WTC11 (cell line): Measurements from ENCODE around the gene OIT3. TPM values are rescaled to one million over a fixed set of nuclear protein-coding genes. Genes with fewer than 3 reads are reported as not detected.

Source experiments
- ATAC-seq: fragments of 200-7000 bp; cut with Tn5 transposase; 2 replicates; pipeline ENCODE4 v1.10.0; 2021; ENCODE audit warnings: mild to moderate bottlenecking, moderate library complexity
- CTCF ChIA-PET: fragments of 300-600 bp; sonication (Branson Sonifier 250); formaldehyde crosslinking; loops from one replicate; lab custom pipeline; 2021; ENCODE audit warnings: antibody characterized with exemption; lab: Charles Lee
- POLR2A ChIA-PET: fragments of 350-600 bp; sonication (Branson Sonifier 250); formaldehyde crosslinking; loops from one replicate; lab custom pipeline; 2021; ENCODE audit warnings: antibody characterized with exemption; lab: Charles Lee
- DNase-seq: peaks from one replicate; pipeline ENCODE4 v3.0.0; 2021; ENCODE audit warnings: low spot score
- H3K27ac Mint-ChIP-seq: 2 replicates; pipeline ENCODE4 v1.8.0; 2021; ENCODE audit warnings: mixed read lengths
- H3K27me3 Mint-ChIP-seq: 2 replicates; pipeline ENCODE4 v1.8.0; 2021; ENCODE audit warnings: low read depth, mild to moderate bottlenecking, moderate library complexity, mixed read lengths
- H3K36me3 Mint-ChIP-seq: 2 replicates; pipeline ENCODE4 v1.8.0; 2021; ENCODE audit warnings: mixed read lengths
- H3K4me1 Mint-ChIP-seq: 2 replicates; pipeline ENCODE4 v1.8.0; 2022; ENCODE audit warnings: mixed read lengths
- H3K4me3 Mint-ChIP-seq: 2 replicates; pipeline ENCODE4 v1.8.0; 2021; ENCODE audit warnings: mild to moderate bottlenecking, moderate library complexity, mixed read lengths
- H3K9me3 Mint-ChIP-seq: 2 replicates; pipeline ENCODE4 v1.8.0; 2021; ENCODE audit warnings: mixed read lengths
- ATF1 ChIP-seq: sonication (generic); formaldehyde crosslinking; IDR thresholded peaks from 2 replicates; pipeline ENCODE4 v1.8.1; 2023; ENCODE audit warnings: mild to moderate bottlenecking, moderate library complexity, missing genetic modification reagents
- ATF3 ChIP-seq: sonication (generic); formaldehyde crosslinking; conservative IDR thresholded peaks from 2 replicates; pipeline ENCODE4 v1.8.1; 2022; ENCODE audit warnings: mild to moderate bottlenecking, missing genetic modification reagents
- ELF4 ChIP-seq: sonication (generic); formaldehyde crosslinking; IDR thresholded peaks from 2 replicates; pipeline ENCODE4 v1.8.1; 2022; ENCODE audit warnings: low read depth, mild to moderate bottlenecking, moderate library complexity, missing genetic modification reagents
- FOXK1 ChIP-seq: sonication (generic); formaldehyde crosslinking; IDR thresholded peaks from 2 replicates; pipeline ENCODE4 v1.8.0; 2022; ENCODE audit warnings: mild to moderate bottlenecking, moderate library complexity, missing genetic modification reagents
- FOXP1 ChIP-seq: sonication (generic); formaldehyde crosslinking; IDR thresholded peaks from 2 replicates; pipeline ENCODE4 v1.8.0; 2022; ENCODE audit warnings: missing genetic modification reagents, mild to moderate bottlenecking, moderate library complexity, borderline replicate concordance
- MXD4 ChIP-seq: fragments of 250-450 bp; sonication (Bioruptor Pico); IDR thresholded peaks from 2 replicates; pipeline ENCODE4 v1.8.0; 2021; ENCODE audit warnings: mild to moderate bottlenecking, moderate library complexity, borderline replicate concordance
- NR1H2 ChIP-seq: sonication (generic); formaldehyde crosslinking; IDR thresholded peaks from 2 replicates; pipeline ENCODE4 v1.9.0; 2021; ENCODE audit warnings: mild to moderate bottlenecking, moderate library complexity, missing genetic modification reagents
- PREB ChIP-seq: sonication (generic); formaldehyde crosslinking; IDR thresholded peaks from 2 replicates; pipeline ENCODE4 v1.8.1; 2022; ENCODE audit warnings: mild to moderate bottlenecking, missing genetic modification reagents, moderate library complexity, borderline replicate concordance
- SMAD3 ChIP-seq: sonication (generic); formaldehyde crosslinking; IDR thresholded peaks from 2 replicates; pipeline ENCODE4 v1.8.0; 2022; ENCODE audit warnings: missing genetic modification reagents, mild to moderate bottlenecking, borderline replicate concordance
- SMAD4 ChIP-seq: sonication (generic); formaldehyde crosslinking; IDR thresholded peaks from 2 replicates; pipeline ENCODE4 v1.8.0; 2022; ENCODE audit warnings: mild to moderate bottlenecking, missing genetic modification reagents
- TP53 ChIP-seq: sonication (generic); formaldehyde crosslinking; IDR thresholded peaks from 2 replicates; pipeline ENCODE4 v1.8.1; 2023; ENCODE audit warnings: mild to moderate bottlenecking, missing genetic modification reagents
- USF2 ChIP-seq: sonication (generic); formaldehyde crosslinking; IDR thresholded peaks from 2 replicates; pipeline ENCODE4 v1.8.1; 2023; ENCODE audit warnings: mild to moderate bottlenecking, missing genetic modification reagents, moderate library complexity
- ZBTB21 ChIP-seq: sonication (generic); formaldehyde crosslinking; IDR thresholded peaks from 2 replicates; pipeline ENCODE4 v1.8.1; 2023; ENCODE audit warnings: mild to moderate bottlenecking, missing genetic modification reagents, borderline replicate concordance
- ZNF121 ChIP-seq: sonication (generic); formaldehyde crosslinking; IDR thresholded peaks from 2 replicates; pipeline ENCODE4 v1.8.0; 2023; ENCODE audit warnings: missing genetic modification reagents
- ZNF317 ChIP-seq: sonication (generic); formaldehyde crosslinking; IDR thresholded peaks from 2 replicates; pipeline ENCODE4 v1.8.1; 2023; ENCODE audit warnings: low read depth, mild to moderate bottlenecking, moderate library complexity, missing genetic modification reagents, borderline replicate concordance
- ZNF396 ChIP-seq: fragments of 250-450 bp; sonication (Bioruptor Pico); IDR thresholded peaks from 2 replicates; pipeline ENCODE4 v1.8.0; 2021; ENCODE audit warnings: mild to moderate bottlenecking, moderate library complexity, borderline replicate concordance
- ZNF423 ChIP-seq: fragments of 250-450 bp; sonication (Bioruptor Pico); IDR thresholded peaks from 2 replicates; pipeline ENCODE4 v2.1.2; 2022; ENCODE audit warnings: mild to moderate bottlenecking, moderate library complexity
- ZNF512 ChIP-seq: sonication (generic); formaldehyde crosslinking; IDR thresholded peaks from 2 replicates; pipeline ENCODE4 v1.8.1; 2022; ENCODE audit warnings: missing genetic modification reagents, borderline replicate concordance
- total RNA-seq: library from RNA; stranded (reverse); gene quantifications from 3 replicates; pipeline ENCODE4 v1.2.3, GENCODE V29; 2021
- TF ChIP-seq, protein P1 (sequence below): sonication (generic); formaldehyde crosslinking; IDR thresholded peaks from 2 replicates; pipeline ENCODE4 v1.8.1; 2022; ENCODE audit warnings: mild to moderate bottlenecking, moderate library complexity, missing genetic modification reagents
- TF ChIP-seq, protein P2 (sequence below): sonication (generic); formaldehyde crosslinking; IDR thresholded peaks from 2 replicates; pipeline ENCODE4 v1.8.0; 2023; ENCODE audit warnings: mild to moderate bottlenecking, missing genetic modification reagents
- TF ChIP-seq, protein P3 (sequence below): fragments of 250-450 bp; sonication (Bioruptor Pico); IDR thresholded peaks from 2 replicates; pipeline ENCODE4 v1.8.0; 2021; ENCODE audit warnings: mild to moderate bottlenecking
- TF ChIP-seq, protein P4 (sequence below): fragments of 250-450 bp; sonication (Bioruptor Pico); IDR thresholded peaks from 2 replicates; pipeline ENCODE4 v1.9.0; 2021; ENCODE audit warnings: moderate library complexity, mild to moderate bottlenecking, inconsistent platforms, borderline replicate concordance
- TF ChIP-seq, protein P5 (sequence below): fragments of 250-450 bp; sonication (Bioruptor Pico); IDR thresholded peaks from 2 replicates; pipeline ENCODE4 v2.1.2; 2022; ENCODE audit warnings: mild to moderate bottlenecking, moderate library complexity

Gene OIT3
- total RNA-seq, 1 experiment from 2014 or later = not detected

DNA sequence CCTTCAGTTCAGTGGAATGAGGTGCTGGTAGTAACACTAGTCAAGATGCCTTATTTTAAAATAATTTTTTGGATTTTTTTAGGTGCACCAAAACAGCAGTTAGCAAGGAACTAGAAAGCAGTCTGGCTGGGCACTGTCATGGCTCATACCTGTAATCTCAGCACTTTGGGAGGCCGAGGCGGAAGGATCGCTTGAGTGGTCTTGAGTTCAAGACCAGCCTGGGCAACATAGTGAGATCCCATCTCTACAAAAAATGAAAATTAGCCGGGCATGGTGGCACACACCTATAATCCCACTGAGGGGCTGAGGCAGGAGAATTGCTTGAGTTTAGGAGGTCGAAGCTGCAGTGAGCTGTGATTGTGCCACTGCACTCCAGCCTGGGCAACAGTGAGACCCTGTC is 35.3 kb downstream of the OIT3 start:
- TF ChIP-seq ZNF121 (CRISPR knock-in tag) (peak; percentile 62), ATF1 (no peak), PREB (CRISPR knock-in tag) (no peak), ATF3 (CRISPR knock-in tag) (no peak), ZBTB21 (no peak), ZNF423 (CRISPR knock-in tag) (no peak)
- TF ChIP-seq, protein P1, sequence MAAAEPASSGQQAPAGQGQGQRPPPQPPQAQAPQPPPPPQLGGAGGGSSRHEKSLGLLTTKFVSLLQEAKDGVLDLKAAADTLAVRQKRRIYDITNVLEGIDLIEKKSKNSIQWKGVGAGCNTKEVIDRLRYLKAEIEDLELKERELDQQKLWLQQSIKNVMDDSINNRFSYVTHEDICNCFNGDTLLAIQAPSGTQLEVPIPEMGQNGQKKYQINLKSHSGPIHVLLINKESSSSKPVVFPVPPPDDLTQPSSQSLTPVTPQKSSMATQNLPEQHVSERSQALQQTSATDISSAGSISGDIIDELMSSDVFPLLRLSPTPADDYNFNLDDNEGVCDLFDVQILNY = no peak
- TF ChIP-seq, protein P2, sequence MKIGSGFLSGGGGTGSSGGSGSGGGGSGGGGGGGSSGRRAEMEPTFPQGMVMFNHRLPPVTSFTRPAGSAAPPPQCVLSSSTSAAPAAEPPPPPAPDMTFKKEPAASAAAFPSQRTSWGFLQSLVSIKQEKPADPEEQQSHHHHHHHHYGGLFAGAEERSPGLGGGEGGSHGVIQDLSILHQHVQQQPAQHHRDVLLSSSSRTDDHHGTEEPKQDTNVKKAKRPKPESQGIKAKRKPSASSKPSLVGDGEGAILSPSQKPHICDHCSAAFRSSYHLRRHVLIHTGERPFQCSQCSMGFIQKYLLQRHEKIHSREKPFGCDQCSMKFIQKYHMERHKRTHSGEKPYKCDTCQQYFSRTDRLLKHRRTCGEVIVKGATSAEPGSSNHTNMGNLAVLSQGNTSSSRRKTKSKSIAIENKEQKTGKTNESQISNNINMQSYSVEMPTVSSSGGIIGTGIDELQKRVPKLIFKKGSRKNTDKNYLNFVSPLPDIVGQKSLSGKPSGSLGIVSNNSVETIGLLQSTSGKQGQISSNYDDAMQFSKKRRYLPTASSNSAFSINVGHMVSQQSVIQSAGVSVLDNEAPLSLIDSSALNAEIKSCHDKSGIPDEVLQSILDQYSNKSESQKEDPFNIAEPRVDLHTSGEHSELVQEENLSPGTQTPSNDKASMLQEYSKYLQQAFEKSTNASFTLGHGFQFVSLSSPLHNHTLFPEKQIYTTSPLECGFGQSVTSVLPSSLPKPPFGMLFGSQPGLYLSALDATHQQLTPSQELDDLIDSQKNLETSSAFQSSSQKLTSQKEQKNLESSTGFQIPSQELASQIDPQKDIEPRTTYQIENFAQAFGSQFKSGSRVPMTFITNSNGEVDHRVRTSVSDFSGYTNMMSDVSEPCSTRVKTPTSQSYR (CRISPR knock-in tag) = no peak
- TF ChIP-seq, protein P3, sequence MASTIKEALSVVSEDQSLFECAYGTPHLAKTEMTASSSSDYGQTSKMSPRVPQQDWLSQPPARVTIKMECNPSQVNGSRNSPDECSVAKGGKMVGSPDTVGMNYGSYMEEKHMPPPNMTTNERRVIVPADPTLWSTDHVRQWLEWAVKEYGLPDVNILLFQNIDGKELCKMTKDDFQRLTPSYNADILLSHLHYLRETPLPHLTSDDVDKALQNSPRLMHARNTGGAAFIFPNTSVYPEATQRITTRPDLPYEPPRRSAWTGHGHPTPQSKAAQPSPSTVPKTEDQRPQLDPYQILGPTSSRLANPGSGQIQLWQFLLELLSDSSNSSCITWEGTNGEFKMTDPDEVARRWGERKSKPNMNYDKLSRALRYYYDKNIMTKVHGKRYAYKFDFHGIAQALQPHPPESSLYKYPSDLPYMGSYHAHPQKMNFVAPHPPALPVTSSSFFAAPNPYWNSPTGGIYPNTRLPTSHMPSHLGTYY (CRISPR knock-in tag) = no peak
- TF ChIP-seq, all 79 proteins: peak for 1
- H3K36me3 Mint-ChIP-seq = no peaks in the 10 kb centered on the region
- ATAC-seq (no peak), DNase-seq (no peak)
- H3K4me1 Mint-ChIP-seq = no peaks in the 10 kb centered on the region
- no peak overlapping the region for H3K4me3 Mint-ChIP-seq
- no peaks in the 10 kb centered on the region for H3K9me3 Mint-ChIP-seq
- H3K27ac Mint-ChIP-seq = no peak overlapping the region
- POLR2A ChIA-PET = no interaction called here
- CTCF ChIA-PET = no interaction called here
- H3K27me3 Mint-ChIP-seq = no peaks in the 10 kb centered on the region

DNA sequence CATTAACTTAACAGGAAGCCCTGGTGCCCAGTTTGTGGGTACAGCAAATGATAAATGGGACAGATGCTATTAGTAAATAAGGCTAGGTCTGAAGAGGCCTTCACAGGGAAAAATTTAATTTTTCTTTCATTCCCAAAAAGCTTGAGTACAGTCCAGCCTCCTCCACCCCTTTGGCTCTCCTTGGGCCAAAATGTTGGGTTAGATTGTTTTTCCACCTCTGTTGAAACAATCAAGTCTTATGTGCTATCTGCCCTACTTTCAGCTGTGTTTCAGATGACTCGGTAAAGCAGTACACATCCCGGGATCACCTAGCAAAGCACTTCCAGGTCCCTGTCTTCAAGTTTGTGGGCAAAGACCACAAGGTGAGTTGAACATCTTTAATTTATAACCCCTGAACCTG is 36.7 kb downstream of the OIT3 start:
- Mint-ChIP-seq H3K4me3 (no peak overlapping the region), H3K27ac (no peak overlapping the region), H3K4me1 (no peaks in the 10 kb centered on the region), H3K9me3 (no peaks in the 10 kb centered on the region), H3K27me3 (no peaks in the 10 kb centered on the region), H3K36me3 (no peaks in the 10 kb centered on the region)
- no peak for DNase-seq
- ChIA-PET POLR2A (no interaction called here), CTCF (interaction anchor here (0.7 kb wide), 1 partner anchor 535 kb away, joined by 3 read pairs; no protein-coding TSS in a partner anchor)
- ATAC-seq = no peak
- no peak for TF ChIP-seq FOXK1 (CRISPR knock-in tag)
- no peak for TF ChIP-seq NR1H2 (CRISPR knock-in tag)
- no peak for TF ChIP-seq TP53 (CRISPR knock-in tag)
- no peak for TF ChIP-seq ZNF396 (CRISPR knock-in tag)
- TF ChIP-seq, protein P4, sequence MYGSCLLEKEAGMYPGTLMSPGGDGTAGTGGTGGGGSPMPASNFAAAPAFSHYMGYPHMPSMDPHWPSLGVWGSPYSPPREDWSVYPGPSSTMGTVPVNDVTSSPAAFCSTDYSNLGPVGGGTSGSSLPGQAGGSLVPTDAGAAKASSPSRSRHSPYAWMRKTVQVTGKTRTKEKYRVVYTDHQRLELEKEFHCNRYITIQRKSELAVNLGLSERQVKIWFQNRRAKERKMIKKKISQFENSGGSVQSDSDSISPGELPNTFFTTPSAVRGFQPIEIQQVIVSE (CRISPR knock-in tag) = no peak
- TF ChIP-seq USF2 (CRISPR knock-in tag) = no peak
- TF ChIP-seq FOXP1 (CRISPR knock-in tag) = no peak
- TF ChIP-seq ELF4 (CRISPR knock-in tag) = no peak
- TF ChIP-seq MXD4 (CRISPR knock-in tag) = no peak
- TF ChIP-seq ZNF512 (CRISPR knock-in tag) = no peak
- TF ChIP-seq ATF1 = no peak
- TF ChIP-seq SMAD4 (CRISPR knock-in tag) = no peak
- TF ChIP-seq, protein P5, sequence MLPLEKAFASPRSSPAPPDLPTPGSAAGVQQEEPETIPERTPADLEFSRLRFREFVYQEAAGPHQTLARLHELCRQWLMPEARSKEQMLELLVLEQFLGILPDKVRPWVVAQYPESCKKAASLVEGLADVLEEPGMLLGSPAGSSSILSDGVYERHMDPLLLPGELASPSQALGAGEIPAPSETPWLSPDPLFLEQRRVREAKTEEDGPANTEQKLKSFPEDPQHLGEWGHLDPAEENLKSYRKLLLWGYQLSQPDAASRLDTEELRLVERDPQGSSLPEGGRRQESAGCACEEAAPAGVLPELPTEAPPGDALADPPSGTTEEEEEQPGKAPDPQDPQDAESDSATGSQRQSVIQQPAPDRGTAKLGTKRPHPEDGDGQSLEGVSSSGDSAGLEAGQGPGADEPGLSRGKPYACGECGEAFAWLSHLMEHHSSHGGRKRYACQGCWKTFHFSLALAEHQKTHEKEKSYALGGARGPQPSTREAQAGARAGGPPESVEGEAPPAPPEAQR = no peak
- TF ChIP-seq ZNF317 (CRISPR knock-in tag) = no peak
- no peak for TF ChIP-seq SMAD3 (CRISPR knock-in tag)
